Astrocyte (in vitro differentiated cells and primary cell): ENCODE results near the gene PSORS1C1.

Experiments
- CTCF ChIP-seq: IDR thresholded peaks from 2 replicates; pipeline ENCODE4 v1.5.1; 2011; ENCODE audit warnings: low read depth, mild to moderate bottlenecking, inconsistent platforms, low read length, moderate library complexity; ENCODE audit not compliant: insufficient read depth
- EZH2 ChIP-seq: IDR thresholded peaks from 2 replicates; pipeline ENCODE4 v1.6.1; 2012; ENCODE audit warnings: mild to moderate bottlenecking, low read length, inconsistent platforms; ENCODE audit not compliant: insufficient read depth

GRCh38 chr6:31140643-31141042 is 26.0 kb downstream of the PSORS1C1 start:
- TF ChIP-seq EZH2 (no peak), CTCF (no peak)
